HepG2 (cell line): ENCODE data around the gene CPHXL2. TPM values are rescaled to one million over a fixed set of nuclear protein-coding genes. Genes with fewer than 3 reads are reported as not detected.
A peak's percentile ranks its signal among the peaks of the same experiment; 100 is the strongest.

ENCODE experiments used
- ATAC-seq: fragments of 200-7000 bp; cut with Tn5 transposase; 3 replicates; pipeline ENCODE4 v1.9.1; 2020; ENCODE audit warnings: mild to moderate bottlenecking, moderate library complexity
- BruUV-seq: library from RNA; stranded (reverse); fragments of 400-500 nt; replicated peaks from 2 replicates; lab custom pipeline; 2021; lab: Mats Ljungman, UMichigan
- CTCF ChIA-PET: fragments of 300-600 bp; formaldehyde crosslinking; extraction: SDS; loops from one replicate; lab custom pipeline; 2021; ENCODE audit warnings: low total read pairs, inconsistent platforms, low intra/inter-chr PET ratio; lab: Yijun Ruan, JAX
- POLR2A ChIA-PET: fragments of 350-600 bp; sonication (Branson Sonifier 250); formaldehyde crosslinking; loops from one replicate; lab custom pipeline; 2020; ENCODE audit warnings: antibody characterized with exemption, inconsistent platforms; lab: Yijun Ruan, JAX
- DNase-seq: peaks from one replicate; pipeline ENCODE4 v3.0.0-alpha.2; 2015; ENCODE audit warnings: low spot score
- FAIRE-seq: peaks from 3 replicates; lab custom pipeline; 2011; peaks lifted over from hg19 to GRCh38; lab: Jason Lieb, UNC
- H2AFZ ChIP-seq: one replicate; pipeline ENCODE4 v1.6.1; 2011; ENCODE audit warnings: low read length, inconsistent platforms
- H3K27ac ChIP-seq: fragments of 300-600 bp; 3 replicates; pipeline ENCODE4 v1.8.0; 2011; ENCODE audit warnings: mixed run types, mild to moderate bottlenecking, mixed read lengths, low read length, inconsistent platforms; ENCODE audit not compliant: insufficient read depth; ENCODE audit errors: extremely low read length
- H3K27me3 ChIP-seq, 2 experiments: fragments of 200-600 bp in 1 of 2; 2 replicates in 1 of 2; 3 replicates in 1 of 2; pipeline versions ENCODE4 v1.6.0 to v1.8.0; 2011; ENCODE audit warnings: low read length in 2 of 2, mild to moderate bottlenecking in 2 of 2, moderate library complexity in 2 of 2, inconsistent platforms in 1 of 2; ENCODE audit not compliant: insufficient read depth in 2 of 2, control insufficient read depth in 1 of 2
- H3K36me3 ChIP-seq, 2 experiments: fragments of 200-600 bp in 1 of 2; replicated peaks in 1 of 2; 2 replicates in 1 of 2; 3 replicates in 1 of 2; pipeline versions ENCODE4 v1.5.1 to v1.8.0; 2011; ENCODE audit warnings: low read length in 2 of 2, inconsistent platforms in 1 of 2; ENCODE audit not compliant: insufficient read depth in 2 of 2, control insufficient read depth in 1 of 2
- H3K4me1 ChIP-seq: 2 replicates; pipeline ENCODE4 v1.5.1; 2012; ENCODE audit warnings: low read length, inconsistent platforms; ENCODE audit not compliant: insufficient read depth
- H3K4me2 ChIP-seq: 2 replicates; pipeline ENCODE4 v1.6.0; 2011; ENCODE audit warnings: low read depth, low read length, inconsistent platforms
- H3K4me3 ChIP-seq, 3 experiments: fragments of 200-600 bp in 1 of 3; sonication (generic), shearing (Covaris generic) in 1 of 3; replicated peaks in 1 of 3; 2 replicates each; pipeline ENCODE4 v1.5.1; 2011 to 2016; ENCODE audit warnings: low read length in 3 of 3, inconsistent platforms in 2 of 3, low read depth in 2 of 3, mild to moderate bottlenecking in 2 of 3, control low read depth in 1 of 3, mixed read lengths in 1 of 3; ENCODE audit not compliant: insufficient read depth in 1 of 3
- H3K79me2 ChIP-seq: one replicate; pipeline ENCODE4 v1.6.1; 2011; ENCODE audit warnings: low read length, inconsistent platforms; ENCODE audit not compliant: insufficient read depth
- H3K9ac ChIP-seq: 2 replicates; pipeline ENCODE4 v1.6.0; 2011; ENCODE audit warnings: mild to moderate bottlenecking, low read depth, low read length, inconsistent platforms; ENCODE audit not compliant: insufficient read depth
- H3K9me3 ChIP-seq: 2 replicates; pipeline ENCODE4 v1.5.1; 2012; ENCODE audit warnings: mild to moderate bottlenecking, low read length
- H4K20me1 ChIP-seq: 2 replicates; pipeline ENCODE4 v1.6.0; 2011; ENCODE audit warnings: inconsistent platforms, mild to moderate bottlenecking, low read length, moderate library complexity; ENCODE audit not compliant: insufficient read depth
- CTCF ChIP-seq: sonication (generic); formaldehyde crosslinking; IDR thresholded peaks from 2 replicates; pipeline ENCODE4 v1.5.0; 2020; ENCODE audit warnings: mild to moderate bottlenecking, missing genetic modification reagents, moderate library complexity
- NR2F6 ChIP-seq, 2 experiments: IDR thresholded peaks; 2 replicates each; pipeline ENCODE4 v1.6.1; 2016; ENCODE audit warnings: antibody characterized with exemption in 1 of 2, mild to moderate bottlenecking in 1 of 2
- PLRG1 ChIP-seq: fragments of 450-650 bp; conservative IDR thresholded peaks from 2 replicates; pipeline ENCODE4 v1.6.1; 2016
- TFAP4 ChIP-seq: sonication (generic); IDR thresholded peaks from 2 replicates; pipeline ENCODE4 v1.6.1; 2016; ENCODE audit warnings: low read depth, borderline replicate concordance
- ZNF281 ChIP-seq: sonication (generic); formaldehyde crosslinking; IDR thresholded peaks from 2 replicates; pipeline ENCODE4 v1.4.0; 2020; ENCODE audit warnings: missing genetic modification reagents, borderline replicate concordance
- WGBS: methylation state at CpG from one replicate; pipeline ENCODE4 v1.1.6; 2017; ENCODE audit warnings: low lambda C conversion rate; 5-methylcytosine and 5-hydroxymethylcytosine counted together
- in situ Hi-C: cut with HindIII; loops from 2 replicates; pipeline ENCODE4 v1.10.0; 2017; ENCODE audit warnings: low pct_unique_long_range_greater_than_20kb; ENCODE audit not compliant: extremely low pct_ligation_motif_present
- intact Hi-C: fragments of 100-400 bp; cut with micrococcal nuclease; formaldehyde crosslinking; loops from one replicate; pipeline ENCODE4 v1.10.0; 2022; ENCODE audit not compliant: unreplicated experiment
- polyA plus RNA-seq, 8 experiments: library from polyadenylated mRNA; depleted of rRNA in 3 of 8; stranded (reverse) in 7 of 8; unstranded in 1 of 8; fragments of >200 nt; fragmentation: Illumina TruSeq in 4 of 8; extraction: Trizol in 4 of 8; gene quantifications; 2 replicates each; pipeline versions ENCODE4 v1.2.1 to v1.2.3, GENCODE V29; 2011 to 2016; ENCODE audit warnings: low read depth in 4 of 8, missing spikeins in 1 of 8, mixed read lengths in 1 of 8; ENCODE audit not compliant: insufficient read depth in 1 of 8
- total RNA-seq, 5 experiments: library from RNA; depleted of rRNA; stranded (reverse); fragments of >200 nt; fragmentation: Illumina TruSeq; extraction: Trizol; gene quantifications; 2 replicates each; pipeline ENCODE4 v1.2.3, GENCODE V29; 2016; ENCODE audit warnings: low read depth in 1 of 5

The CPHXL2 gene
- total and polyA plus RNA-seq, 2 of the 13 experiments (the other 11 are each of a cell fraction or from before 2014, with no cell fraction given): not detected

- DNase-seq: peak; percentile 46
Observed at GRCh38 chr16:75695708-75696107, 18.9 kb upstream of the CPHXL2 start.

More at GRCh38 chr16:75695708-75696107, 18.9 kb upstream of the CPHXL2 start:
- Histone ChIP-seq H2AFZ (no peak overlapping the region), H3K4me3 (no peak overlapping the region), H3K79me2 (no peaks in the 10 kb centered on the region), H3K36me3 (no peaks in the 10 kb centered on the region), H3K4me2 (no peak overlapping the region), H3K27me3 (no peaks in the 10 kb centered on the region), H4K20me1 (no peaks in the 10 kb centered on the region), H3K9ac (no peak overlapping the region), H3K9me3 (no peaks in the 10 kb centered on the region), H3K27ac (no peak overlapping the region), H3K4me1 (no peaks in the 10 kb centered on the region)
- CTCF ChIA-PET: interaction anchor here (2.1 kb wide), 1 partner anchor 68 kb away, joined by 8 read pairs; no protein-coding TSS in a partner anchor
- in situ Hi-C loops: no loop called here
- TF ChIP-seq ZNF281 (peak; percentile 59; the same call in 1 of the 2 replicates), CTCF (peak; percentile 36; the same call in 1 of the 2 replicates), NR2F6 (IDR thresholded peaks at IDR 0.05) (peak; percentile 32; the same call in 1 of the 2 replicates), NR2F6 (CRISPR knock-in tag; IDR thresholded peaks at IDR 0.05) (0 out of 2 replicates have a peak, but pooled peaks have one; percentile 10), PLRG1 (no peak), TFAP4 (peak; percentile 30; the same call in 1 of the 2 replicates)
- FAIRE-seq (no peak), ATAC-seq (no peak)
- POLR2A ChIA-PET: no interaction called here
- 19% methylated on average over 6 of the region's 6 CpGs for WGBS
- BruUV-seq: no TSS peak
- intact Hi-C loops: no loop called here
